SK-N-SH (cell line): ENCODE measurements around the gene ZBTB17. TPM values are rescaled to one million over a fixed set of nuclear protein-coding genes. Genes with fewer than 3 reads are reported as not detected.

ENCODE experiments used
- CTCF ChIA-PET: fragments of 300-600, 350-600 bp; formaldehyde crosslinking; extraction: SDS; loops from one replicate; lab custom pipeline; 2021; lab: Yijun Ruan, JAX
- POLR2A ChIA-PET: fragments of 350-600 bp; sonication (Branson Sonifier 250); formaldehyde crosslinking; extraction: SDS; loops from one replicate; lab custom pipeline; 2020; ENCODE audit warnings: antibody characterized with exemption, inconsistent platforms; lab: Yijun Ruan, JAX
- DNase-seq: peaks from one replicate; pipeline ENCODE4 v3.0.0; 2012
- H2AFZ ChIP-seq: fragments of 200-600 bp; sonication (generic); 2 replicates; pipeline ENCODE4 v1.8.1; 2016; ENCODE audit warnings: antibody characterized with exemption, mild to moderate bottlenecking, low read depth
- H3F3A ChIP-seq: fragments of 200-600 bp; sonication (generic); replicated peaks from 2 replicates; pipeline ENCODE3; 2016; ENCODE audit warnings: antibody characterized with exemption, mild to moderate bottlenecking; ENCODE audit not compliant: insufficient read depth
- H3K27ac ChIP-seq, 2 experiments: fragments of 200-500 bp in 1 of 2; fragments of 200-600 bp in 1 of 2; sonication (Bioruptor generic) in 1 of 2; sonication (generic), shearing (Covaris generic) in 1 of 2; 2 replicates each; pipeline versions ENCODE4 v1.5.1 to v1.6.1; 2014 to 2016; ENCODE audit warnings: low read depth in 2 of 2, inconsistent platforms in 1 of 2, low read length in 1 of 2, mild to moderate bottlenecking in 1 of 2, mixed read lengths in 1 of 2
- H3K27me3 ChIP-seq: fragments of 200-600 bp; sonication (generic), shearing (Covaris generic); 2 replicates; pipeline ENCODE4 v1.6.1; 2016; ENCODE audit warnings: mixed run types; ENCODE audit not compliant: insufficient read depth
- H3K36me3 ChIP-seq, 2 experiments: fragments of 200-500 bp in 1 of 2; fragments of 200-600 bp in 1 of 2; sonication (Bioruptor generic) in 1 of 2; sonication (generic) in 1 of 2; replicated peaks in 1 of 2; 2 replicates each; pipeline versions ENCODE3 to v1.5.1; 2014 to 2016; ENCODE audit warnings: low read length in 1 of 2, mild to moderate bottlenecking in 1 of 2; ENCODE audit not compliant: insufficient read depth in 2 of 2, control insufficient read depth in 1 of 2
- H3K4me1 ChIP-seq, 2 experiments: fragments of 200-500 bp in 1 of 2; fragments of 200-600 bp in 1 of 2; sonication (Bioruptor generic) in 1 of 2; sonication (generic), shearing (Covaris generic) in 1 of 2; 2 replicates each; pipeline versions ENCODE4 v1.5.1 to v1.6.1; 2014 to 2016; ENCODE audit warnings: low read depth in 1 of 2, low read length in 1 of 2, mixed run types in 1 of 2; ENCODE audit not compliant: insufficient read depth in 2 of 2, control insufficient read depth in 1 of 2
- H3K4me2 ChIP-seq: fragments of 200-600 bp; sonication (generic), shearing (Covaris generic); 2 replicates; pipeline ENCODE4 v1.6.1; 2017; ENCODE audit warnings: mixed run types
- H3K4me3 ChIP-seq, 2 experiments: fragments of 200-500 bp in 1 of 2; fragments of 200-600 bp in 1 of 2; sonication (Bioruptor generic) in 1 of 2; sonication (generic), shearing (Covaris generic) in 1 of 2; 2 replicates each; pipeline versions ENCODE4 v1.5.1 to v1.8.1; 2014 to 2016; ENCODE audit warnings: low read depth in 2 of 2, inconsistent platforms in 1 of 2, low read length in 1 of 2, mild to moderate bottlenecking in 1 of 2, mixed read lengths in 1 of 2, moderate library complexity in 1 of 2
- H3K79me2 ChIP-seq: fragments of 200-600 bp; sonication (generic); 2 replicates; pipeline ENCODE4 v1.8.1; 2017; ENCODE audit warnings: mild to moderate bottlenecking; ENCODE audit not compliant: insufficient read depth
- H3K9ac ChIP-seq: fragments of 200-600 bp; sonication (generic); 2 replicates; pipeline ENCODE4 v1.6.1; 2017; ENCODE audit warnings: mixed run types
- H3K9me2 ChIP-seq: fragments of 200-600 bp; sonication (generic); 2 replicates; pipeline ENCODE4 v1.6.1; 2017; ENCODE audit warnings: mixed run types
- H3K9me3 ChIP-seq: fragments of 200-600 bp; sonication (generic); 2 replicates; pipeline ENCODE4 v1.6.1; 2017; ENCODE audit warnings: mixed run types, mild to moderate bottlenecking, moderate library complexity
- H4K20me1 ChIP-seq: fragments of 200-600 bp; sonication (generic); 2 replicates; pipeline ENCODE4 v1.6.1; 2017; ENCODE audit warnings: mild to moderate bottlenecking, mixed run types; ENCODE audit not compliant: insufficient read depth
- CHD2 ChIP-seq: fragments of 150-350 bp; IDR thresholded peaks from 2 replicates; pipeline ENCODE4 v1.6.1; 2018; ENCODE audit warnings: low read length; ENCODE audit not compliant: partially characterized antibody
- CTCF ChIP-seq: fragments of 200-600 bp; sonication (generic); IDR thresholded peaks from 2 replicates; pipeline ENCODE4 v1.6.1; 2017; ENCODE audit warnings: antibody characterized with exemption, mild to moderate bottlenecking, moderate library complexity
- ELF1 ChIP-seq: IDR thresholded peaks from 2 replicates; pipeline ENCODE4 v1.4.0; 2012
- EP300 ChIP-seq, 2 experiments: IDR thresholded peaks; 2 replicates each; pipeline versions ENCODE4 v1.4.0 to v1.6.1; 2012; ENCODE audit warnings: borderline replicate concordance in 1 of 2, low read depth in 1 of 2, low read length in 1 of 2
- FOXJ3 ChIP-seq: sonication (generic); formaldehyde crosslinking; IDR thresholded peaks from 2 replicates; pipeline ENCODE4 v1.5.1; 2020; ENCODE audit warnings: mild to moderate bottlenecking, missing genetic modification reagents
- GATA2 ChIP-seq: sonication (generic); formaldehyde crosslinking; IDR thresholded peaks from 2 replicates; pipeline ENCODE4 v1.5.0; 2020; ENCODE audit warnings: mild to moderate bottlenecking, missing genetic modification reagents
- IRF3 ChIP-seq: fragments of 150-350 bp; IDR thresholded peaks from 2 replicates; pipeline ENCODE4 v1.6.1; 2016; ENCODE audit warnings: mild to moderate bottlenecking, low read depth, low read length
- MEF2A ChIP-seq: IDR thresholded peaks from 2 replicates; pipeline ENCODE4 v1.4.0; 2012; ENCODE audit warnings: low read depth, borderline replicate concordance
- MXI1 ChIP-seq: IDR thresholded peaks from 2 replicates; pipeline ENCODE4 v1.6.1; 2012; ENCODE audit warnings: mild to moderate bottlenecking, low read depth, low read length, improper control_type of control experiment
- POLR2AphosphoS5 ChIP-seq: IDR thresholded peaks from 2 replicates; pipeline ENCODE4 v1.6.1; 2012; ENCODE audit warnings: low read depth, low read length
- RAD21 ChIP-seq: IDR thresholded peaks from 2 replicates; pipeline ENCODE4 v1.6.1; 2012; ENCODE audit warnings: mild to moderate bottlenecking, low read length
- SIN3A ChIP-seq: IDR thresholded peaks from 2 replicates; pipeline ENCODE4 v1.6.1; 2012; ENCODE audit warnings: low read depth, mild to moderate bottlenecking, low read length, moderate library complexity, borderline replicate concordance
- SMC3 ChIP-seq: IDR thresholded peaks from 2 replicates; pipeline ENCODE4 v1.6.1; 2012; ENCODE audit warnings: low read depth, low read length, improper control_type of control experiment
- TAF1 ChIP-seq: IDR thresholded peaks from 2 replicates; pipeline ENCODE4 v1.6.1; 2012; ENCODE audit warnings: low read depth, mild to moderate bottlenecking, low read length, moderate library complexity, borderline replicate concordance
- WGBS: methylation state at CpG from one replicate; pipeline ENCODE4 v1.1.6; 2017; ENCODE audit warnings: low lambda C conversion rate; 5-methylcytosine and 5-hydroxymethylcytosine counted together
- polyA plus RNA-seq, 3 experiments: library from polyadenylated mRNA; depleted of rRNA; stranded (reverse); fragments of >200 nt; gene quantifications; 2 replicates each; pipeline ENCODE4 v1.2.3, GENCODE V29; 2012

ZBTB17 gene
- polyA plus RNA-seq, 1 of the 3 experiments (the other 2 are of a cell fraction) = 56.4 TPM

GRCh38 chr1:15940110-15941043, 35.5 kb downstream of the ZBTB17 start:
- POLR2A ChIA-PET = no interaction called here
- Histone ChIP-seq H3K4me2 (no peak overlapping the region), H3K27ac (peak overlapping the region; percentile 17 to 94; a peak in 3 of 4 replicates), H3F3A (peaks cover 30% of the 10 kb centered on the region), H3K9ac (no peak overlapping the region), H3K27me3 (no peaks in the 10 kb centered on the region), H3K4me3 (no peak overlapping the region), H2AFZ (no peak overlapping the region), H4K20me1 (no peaks in the 10 kb centered on the region), H3K9me2 (no peaks in the 10 kb centered on the region), H3K9me3 (no peaks in the 10 kb centered on the region), H3K79me2 (peaks cover 3% of the 10 kb centered on the region; the same call in 1 of the 2 replicates), H3K36me3 (peaks cover 30 to 81% of the 10 kb centered on the region in 2 experiments), H3K4me1 (peaks cover 0 to 54% of the 10 kb centered on the region in 2 experiments; a peak in 3 of 4 replicates)
- TF ChIP-seq SIN3A = no peak
- no peak for TF ChIP-seq SMC3
- no peak for TF ChIP-seq GATA2
- no peak for TF ChIP-seq IRF3
- TF ChIP-seq MEF2A = no peak
- DNase-seq = no peak
- CTCF ChIA-PET = interaction anchor here (1.7 kb wide), 1 partner anchor 9 kb away, joined by 3 read pairs; no protein-coding TSS in a partner anchor
- 93% methylated on average over 13 of the region's 13 CpGs for WGBS

- Histone ChIP-seq H3K4me1 (peaks cover 0 to 54% of the 10 kb centered on the region in 2 experiments; a peak in 3 of 4 replicates), H3F3A (peaks cover 30% of the 10 kb centered on the region), H3K4me3 (no peak overlapping the region), H2AFZ (no peak overlapping the region), H3K36me3 (peaks cover 30 to 77% of the 10 kb centered on the region in 2 experiments), H3K79me2 (peaks cover 3% of the 10 kb centered on the region; the same call in 1 of the 2 replicates), H3K27ac (peak overlapping the region; percentile 52 to 94), H3K27me3 (no peaks in the 10 kb centered on the region), H3K9ac (no peak overlapping the region), H4K20me1 (no peaks in the 10 kb centered on the region), H3K9me3 (no peaks in the 10 kb centered on the region), H3K4me2 (no peak overlapping the region), H3K9me2 (no peaks in the 10 kb centered on the region)
- POLR2A ChIA-PET = interaction anchor here (0.7 to 1.0 kb wide), 3 partner anchors 9 to 90 kb away, joined by 3 to 4 read pairs (median 4); no protein-coding TSS in a partner anchor
- 59% methylated on average over 17 of the region's 17 CpGs for WGBS
- CTCF ChIA-PET = interaction anchor here (1.1 to 2.5 kb wide), 2 partner anchors 124 to 137 kb away, joined by 3 to 9 read pairs; no protein-coding TSS in a partner anchor
- peak; percentile 84 for DNase-seq
- no peak for TF ChIP-seq ELF1
- TF ChIP-seq POLR2AphosphoS5 = peak; percentile 42; the same call in 1 of the 2 replicates
- peak; percentile 90 for TF ChIP-seq GATA2
- peak; percentile 11 for TF ChIP-seq CHD2
- TF ChIP-seq MXI1 = peak; percentile 73; the same call in 1 of the 2 replicates
- TF ChIP-seq FOXJ3 = peak; percentile 79
- peak; percentile 23; the same call in 1 of the 2 replicates for TF ChIP-seq RAD21
- peak; percentile 12; the same call in 1 of the 2 replicates for TF ChIP-seq SMC3
- TF ChIP-seq TAF1 = no peak
- TF ChIP-seq EP300 (IDR thresholded peaks at IDR 0.05; ENCODE audit: borderline replicate concordance in 1 of 2, low read depth in 1 of 2, low read length in 1 of 2) = peak in 1 of 2 experiments; percentile 46; a peak in 2 of 4 replicates
- no peak for TF ChIP-seq CTCF
These were observed 36.5 kb downstream of the ZBTB17 start for GRCh38 chr1:15939181-15940109.
